ENCODE data around the gene TUBAL3.

DNA sequence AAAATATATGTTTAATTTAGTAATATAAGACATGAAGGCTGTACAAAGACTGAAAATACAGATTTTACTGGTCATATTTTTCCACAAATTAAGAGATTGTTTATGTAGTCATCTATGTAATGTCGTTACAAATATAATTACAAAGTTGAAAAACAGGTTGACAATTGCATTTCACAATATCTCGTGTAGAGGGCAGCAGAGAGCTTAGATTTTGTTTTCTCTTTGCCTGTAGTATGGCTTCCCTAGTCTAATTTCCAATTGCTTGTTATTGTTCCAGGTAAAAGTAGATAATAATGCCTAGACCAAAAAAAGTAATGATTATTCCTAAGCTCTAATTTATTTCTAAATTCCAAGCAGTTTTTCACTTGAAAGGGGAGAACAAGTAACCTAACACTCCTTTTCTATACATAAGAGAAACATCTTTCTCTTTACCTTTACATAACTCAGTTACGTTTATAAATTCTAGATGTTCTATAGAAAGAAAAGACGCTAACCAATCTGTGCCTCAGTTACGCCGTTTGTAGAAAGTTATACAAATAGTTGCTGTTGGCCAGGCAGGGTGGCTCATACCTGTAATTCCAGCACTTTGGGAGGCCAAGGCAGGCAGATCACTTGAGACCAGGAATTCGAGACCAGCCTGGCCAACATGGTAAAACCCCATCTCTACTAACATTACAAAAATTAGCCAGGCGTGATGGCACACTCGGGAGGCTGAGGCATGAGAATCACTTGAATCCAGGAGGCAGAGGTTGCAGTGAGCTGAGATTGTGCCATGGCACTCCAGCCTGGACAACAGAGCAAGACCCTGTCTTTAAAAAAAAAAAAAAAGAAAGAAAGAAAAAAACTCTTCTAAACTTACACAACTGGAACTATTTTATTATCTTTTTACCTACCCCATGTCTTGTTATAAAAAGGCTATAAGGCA lies 37.7 kb upstream of the TUBAL3 start:
- TF ChIP-seq EP300 (IDR thresholded peaks at IDR 0.05) (no peak), POLR2AphosphoS5 (IDR thresholded peaks at IDR 0.05) (no peak), POLR2A (IDR thresholded peaks at IDR 0.05) (no peak)

Data from suprapubic skin (tissue), 4 donors.